Stimulated activated CD4-positive, alpha-beta T cell treated with anti-CD3 and anti-CD28 coated beads, Interleukin-4, amount 100 ng/mL, for 4 hours (primary cell): ENCODE data around the gene ADGRV1.
"Not testable (repeated sequence)": the region's sequence is repeated elsewhere in the genome, so short reads cannot be mapped to it uniquely, and the experiment has no call there.

Source experiments
- DNase-seq, 2 experiments: peaks; one replicate each; pipeline ENCODE4 v3.0.0-alpha.2; 2020

ADGRV1 gene

DNA sequence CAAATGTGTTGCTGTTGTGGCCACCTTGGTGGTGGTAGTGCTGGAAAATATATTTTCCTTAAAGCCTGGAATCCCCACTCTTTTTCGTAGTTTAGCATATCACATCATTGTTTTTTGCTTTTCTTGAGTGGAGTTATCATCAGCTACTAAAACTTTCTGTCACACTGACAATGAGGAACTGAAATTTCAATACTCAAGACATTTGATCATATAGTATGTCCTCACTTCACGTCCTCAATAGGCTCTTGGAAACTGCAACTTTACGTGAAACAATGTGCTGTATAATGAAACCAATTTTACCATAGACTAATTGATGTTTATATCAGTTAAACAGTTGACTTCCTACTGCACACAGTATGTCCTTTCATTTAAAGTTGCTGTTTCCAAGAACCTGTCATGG lies 265.8 kb downstream of the ADGRV1 start:
- DNase-seq: no peak

- no peak for DNase-seq
Measured at GRCh38 chr5:90830058-90830457, 271.5 kb downstream of the ADGRV1 start.

DNA sequence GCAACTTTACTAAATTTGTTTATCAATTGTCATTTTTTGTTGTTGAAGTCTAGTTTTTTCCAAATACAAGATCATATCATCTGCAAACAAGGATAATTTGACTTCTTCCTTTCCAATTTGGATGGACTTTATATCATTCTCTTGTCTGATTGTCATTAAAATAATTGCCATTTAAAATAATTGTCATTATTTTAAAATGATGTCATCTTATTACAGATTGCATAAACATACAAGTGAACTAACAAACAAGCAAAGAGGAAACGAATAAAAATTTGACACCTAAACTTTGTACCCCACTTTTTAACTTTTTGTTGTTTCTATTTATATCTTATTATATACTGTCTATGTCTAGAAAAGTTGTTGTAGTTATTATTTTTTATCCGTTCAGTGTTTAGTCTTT lies 275.2 kb downstream of the ADGRV1 start:
- no peak for DNase-seq

DNA sequence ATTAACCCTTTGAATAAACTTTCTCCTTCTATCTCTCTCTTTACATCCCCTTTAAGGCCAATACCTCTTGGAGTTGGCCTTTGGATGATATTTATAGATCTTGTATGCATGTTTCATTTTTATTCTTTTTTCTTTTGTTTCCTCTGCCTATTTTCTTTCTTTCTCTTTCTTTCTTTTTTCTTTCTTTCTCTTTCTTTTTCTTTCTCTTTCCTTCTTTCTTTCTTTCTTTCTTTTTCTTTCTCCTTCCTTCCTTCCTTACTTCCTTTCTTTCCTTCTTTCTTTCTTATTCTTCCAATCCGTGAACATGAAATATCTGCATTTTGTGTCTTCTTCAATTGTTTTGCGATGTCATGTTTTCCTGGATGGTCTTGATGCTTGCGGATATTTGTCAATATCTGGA lies 276.1 kb downstream of the ADGRV1 start:
- no peak for DNase-seq

DNA sequence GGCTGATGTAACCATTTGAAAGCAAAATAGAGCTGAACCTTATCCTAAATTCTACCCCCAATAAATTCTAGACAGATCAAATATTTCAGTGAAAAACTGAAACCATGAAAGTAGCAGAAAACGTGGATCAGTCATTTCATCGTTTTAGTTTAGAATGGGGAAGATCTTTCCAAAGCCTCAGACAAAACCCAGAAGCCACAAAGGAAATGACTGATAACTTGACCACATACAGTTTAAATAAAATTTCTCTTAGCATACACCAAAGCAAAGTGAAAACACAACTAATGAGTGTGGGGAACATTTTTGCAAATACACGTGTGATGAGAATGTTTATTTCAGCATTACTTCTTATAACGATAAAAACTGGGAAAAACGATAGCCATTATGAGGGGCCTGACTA lies 284.8 kb downstream of the ADGRV1 start:
- DNase-seq: no peak

DNA sequence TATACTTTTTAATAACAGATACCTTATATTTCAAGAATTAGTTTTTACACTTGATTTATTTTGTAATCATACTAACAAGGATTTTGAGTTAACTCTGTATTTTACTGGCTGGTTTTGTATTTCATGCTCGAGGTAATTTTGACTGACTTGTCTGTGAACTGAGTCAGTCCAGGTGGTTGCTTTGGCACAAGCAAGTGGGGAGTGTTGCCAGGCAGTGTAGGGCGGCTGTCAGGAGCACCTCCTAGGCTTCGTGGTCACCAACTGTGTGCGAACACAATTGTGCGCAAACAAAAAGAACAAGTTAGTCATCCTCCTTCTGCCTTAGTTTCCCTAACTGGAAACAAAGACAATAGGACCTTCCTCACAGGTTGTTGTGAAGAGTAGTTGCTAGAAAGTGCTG lies 286.3 kb downstream of the ADGRV1 start:
- DNase-seq: no peak

- no peak for DNase-seq
Measured at GRCh38 chr5:90845723-90846554, 287.3 kb downstream of the ADGRV1 start.

GRCh38 chr5:90847606-90848005 lies 289.0 kb downstream of the ADGRV1 start:
- not testable (repeated sequence) for DNase-seq

GRCh38 chr5:90849939-90850338 lies 291.3 kb downstream of the ADGRV1 start:
- DNase-seq: no peak

- DNase-seq: no peak
Measured at GRCh38 chr5:90852531-90852930, 293.9 kb downstream of the ADGRV1 start.

GRCh38 chr5:90853750-90854149 lies 295.2 kb downstream of the ADGRV1 start:
- DNase-seq: no peak

DNA sequence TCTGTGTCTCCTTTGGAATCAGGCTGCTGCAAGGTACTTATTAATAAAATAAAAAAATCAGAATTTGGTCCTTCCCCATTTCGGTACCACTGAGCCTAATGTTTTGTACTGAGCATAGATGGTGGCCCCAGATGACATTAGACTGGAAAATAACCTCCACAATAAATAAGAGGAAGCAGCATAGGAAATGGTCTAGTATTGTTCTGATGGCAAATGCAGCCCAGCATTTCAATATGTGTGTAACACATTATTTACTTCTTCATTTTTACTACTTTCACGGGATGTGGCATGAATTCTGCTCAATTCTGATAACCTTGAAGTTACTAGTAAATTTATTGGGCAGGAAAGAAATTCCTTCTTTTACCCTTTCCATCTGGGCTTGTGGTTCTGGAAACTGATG lies 295.6 kb downstream of the ADGRV1 start:
- DNase-seq: no peak

GRCh38 chr5:90855296-90856010 lies 296.9 kb downstream of the ADGRV1 start:
- no peak for DNase-seq

GRCh38 chr5:90861843-90862586 lies 303.4 kb downstream of the ADGRV1 start:
- no peak for DNase-seq

GRCh38 chr5:90865180-90865579 lies 306.6 kb downstream of the ADGRV1 start:
- no peak for DNase-seq

DNA sequence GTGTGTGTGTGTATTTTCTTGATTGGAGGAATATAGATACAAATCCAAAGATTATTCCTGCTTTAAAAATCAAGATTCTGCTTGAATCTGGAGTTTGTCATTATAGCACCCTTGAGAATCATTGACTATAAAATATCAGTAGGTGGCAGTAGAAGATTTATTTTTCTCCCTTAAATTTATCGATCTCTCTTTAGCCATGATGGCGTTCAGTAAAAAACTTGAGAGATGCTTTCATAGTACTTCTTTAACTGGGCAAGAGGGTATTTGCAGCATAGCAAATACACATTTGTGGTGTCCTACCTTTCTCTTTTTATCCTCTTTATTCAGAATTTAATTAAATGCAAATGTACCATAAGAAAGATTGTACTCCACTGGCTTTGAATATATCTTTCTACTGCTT lies 307.7 kb downstream of the ADGRV1 start:
- DNase-seq: no peak

GRCh38 chr5:90866915-90867731 lies 308.5 kb downstream of the ADGRV1 start:
- no peak for DNase-seq

GRCh38 chr5:90868799-90869198 lies 310.2 kb downstream of the ADGRV1 start:
- no peak for DNase-seq

GRCh38 chr5:90871391-90871991 lies 312.9 kb downstream of the ADGRV1 start:
- no peak for DNase-seq

DNA sequence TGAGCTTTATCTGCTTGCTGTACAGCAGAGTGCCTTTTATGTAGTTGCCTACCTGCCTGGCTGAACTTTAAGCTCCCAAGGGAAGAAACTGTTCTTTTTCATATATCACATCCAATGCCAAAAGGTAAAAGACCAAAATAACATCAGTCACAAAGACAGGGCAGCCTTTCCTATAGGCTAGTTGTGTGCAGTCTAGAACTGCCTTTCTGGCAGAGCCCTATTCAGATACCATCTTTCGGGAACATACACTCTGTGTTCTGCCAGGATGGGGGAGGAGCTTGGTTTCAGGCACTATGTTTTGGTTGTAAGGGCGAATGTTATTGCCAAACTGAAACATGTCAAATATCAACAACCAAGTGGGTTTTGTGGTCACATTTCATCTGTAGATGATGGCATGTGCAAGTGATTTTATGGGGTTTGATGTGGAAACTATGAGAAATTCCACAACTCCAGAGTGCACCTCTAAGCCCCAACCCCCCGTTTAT lies 314.5 kb downstream of the ADGRV1 start:
- DNase-seq: no peak

GRCh38 chr5:90874066-90874465 lies 315.5 kb downstream of the ADGRV1 start:
- DNase-seq: no peak

DNA sequence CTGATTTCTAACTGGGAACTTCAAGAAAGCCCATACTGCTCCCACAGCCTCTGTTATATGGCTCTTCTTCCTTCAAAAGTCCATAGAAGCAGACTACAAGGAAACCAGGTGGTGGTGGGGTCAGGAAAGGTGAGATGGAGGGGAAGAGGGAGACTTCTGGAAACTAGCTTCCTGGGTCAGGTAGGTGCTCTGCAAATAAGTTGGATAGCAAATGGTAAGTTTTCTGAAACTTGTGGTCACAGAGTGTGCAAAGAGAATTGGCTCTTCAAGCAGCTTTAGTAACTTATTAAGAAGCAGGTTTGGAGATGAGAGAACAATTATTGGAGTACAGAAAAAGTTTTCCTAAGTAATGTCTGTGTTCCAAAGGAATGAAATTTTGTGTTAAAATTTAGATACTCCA lies 316.9 kb downstream of the ADGRV1 start:
- no peak for DNase-seq
